ENCODE data around the gene ANP32A.

Gene ANP32A

DNA sequence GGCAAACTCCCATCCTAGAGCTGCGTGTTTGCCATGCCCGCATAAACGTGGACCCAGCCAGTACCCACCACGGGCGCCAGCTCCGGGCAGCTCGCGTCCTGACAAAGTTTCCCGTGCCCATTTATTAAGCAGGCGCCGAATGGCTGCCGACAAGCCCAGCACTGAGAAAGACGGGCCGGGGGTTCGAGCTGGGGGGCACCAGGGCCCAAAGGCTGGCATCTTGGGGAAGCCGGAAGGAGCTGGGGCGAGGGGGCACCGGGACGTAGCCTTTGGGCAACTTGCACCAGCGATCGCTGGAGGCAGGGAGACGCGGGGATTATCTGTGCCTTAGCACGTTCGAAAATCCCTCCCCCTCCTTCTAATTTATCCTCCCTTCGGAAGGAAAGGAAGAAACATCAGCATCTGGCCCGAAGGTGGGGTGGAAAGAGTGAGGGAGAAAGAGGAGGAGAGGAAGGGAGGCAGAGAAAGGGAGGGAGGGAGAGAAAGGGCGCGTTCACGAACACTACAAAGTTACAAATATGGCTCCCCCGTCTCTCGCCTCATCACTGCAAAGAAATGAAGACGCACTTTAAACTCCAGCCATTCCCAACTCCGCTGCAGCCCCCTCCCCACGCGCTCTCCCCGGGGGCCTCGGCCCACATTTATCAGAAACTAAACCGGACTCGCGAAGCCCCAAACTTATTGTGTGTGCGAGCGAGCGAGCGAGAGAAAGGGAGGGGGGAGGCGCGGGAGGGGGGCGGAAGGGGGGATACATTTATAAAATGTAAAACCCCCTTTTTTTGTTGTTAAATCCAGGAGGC is 1.0 kb downstream of the ANP32A start:
- DNase-seq (ENCODE audit: low read depth in 2 of 2): peak in 1 of 2 donors; percentile 27

DNA sequence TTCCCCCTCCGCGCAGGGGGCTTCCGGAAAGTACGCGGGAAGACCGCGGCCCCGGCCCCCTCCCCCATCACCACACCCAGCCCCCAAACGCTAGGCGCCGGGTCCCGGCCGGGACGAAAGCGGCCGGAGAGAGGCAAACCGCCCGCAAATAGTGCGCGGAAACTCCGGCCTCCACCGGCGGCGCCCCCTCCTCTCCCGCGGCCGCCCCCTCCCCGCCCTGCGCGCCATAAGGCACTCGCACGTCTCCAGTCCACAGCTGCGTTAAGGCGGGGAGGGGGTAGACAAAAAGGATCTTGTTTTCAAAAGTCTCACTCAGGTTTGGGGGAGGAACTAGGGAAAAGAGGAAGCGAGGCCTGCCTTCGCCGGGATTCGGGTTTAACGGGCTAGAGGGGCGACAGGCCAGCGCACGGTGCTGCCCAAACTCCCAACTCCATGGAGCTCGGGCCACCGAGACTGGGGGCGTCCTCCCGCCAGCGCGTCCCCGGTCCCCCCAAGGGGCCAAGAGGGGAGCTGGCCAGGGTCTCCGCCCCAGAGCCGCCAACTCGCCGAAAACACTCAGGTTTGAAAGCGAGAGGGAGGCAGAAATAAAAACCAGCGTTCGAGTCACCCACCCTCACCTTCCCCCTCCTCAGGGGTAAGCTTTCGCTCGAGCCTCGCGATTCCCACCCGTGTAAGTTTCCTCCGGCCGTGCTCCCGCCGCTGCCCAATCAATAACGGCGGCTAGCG is 1.8 kb downstream of the ANP32A start:
- DNase-seq (ENCODE audit: low read depth in 2 of 2): peak in 1 of 2 donors; percentile 30

DNA sequence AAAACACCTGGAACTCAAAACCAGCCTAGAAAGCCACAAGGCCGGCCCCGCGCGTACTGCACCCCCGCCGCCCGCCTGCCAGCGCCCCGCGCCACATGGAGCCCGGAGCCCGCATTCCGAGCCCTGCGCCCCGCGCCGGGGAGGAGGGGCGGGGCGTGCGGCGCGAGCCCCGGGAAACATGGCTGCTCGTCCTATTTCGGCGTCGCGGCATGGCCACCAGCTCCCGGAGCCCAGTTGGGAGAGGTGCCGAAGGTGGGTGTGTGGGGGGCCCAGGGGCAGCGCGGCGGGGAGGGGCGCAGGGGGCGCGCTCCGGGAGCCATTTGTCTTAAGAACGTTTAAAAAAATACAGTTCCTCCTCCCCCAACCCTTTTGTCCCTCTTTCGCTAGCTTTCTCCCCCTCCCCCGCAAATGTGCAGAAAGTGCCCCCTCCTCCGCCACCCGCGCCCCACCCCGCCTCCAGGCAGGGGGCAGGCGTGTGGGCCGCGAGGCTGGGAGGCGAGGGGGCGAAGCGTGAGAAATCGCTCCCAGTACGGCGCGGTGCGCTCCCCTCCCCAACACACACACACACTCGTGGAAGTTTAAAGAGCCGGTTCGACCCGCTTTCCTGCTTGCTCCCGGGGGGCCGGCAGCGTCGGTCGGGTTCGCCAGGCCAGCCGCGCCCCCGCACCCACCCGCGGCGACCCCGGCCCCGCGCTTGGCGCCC is 2.5 kb downstream of the ANP32A start:
- peak; percentile 11 to 51 for DNase-seq (ENCODE audit: low read depth in 2 of 2)

DNA sequence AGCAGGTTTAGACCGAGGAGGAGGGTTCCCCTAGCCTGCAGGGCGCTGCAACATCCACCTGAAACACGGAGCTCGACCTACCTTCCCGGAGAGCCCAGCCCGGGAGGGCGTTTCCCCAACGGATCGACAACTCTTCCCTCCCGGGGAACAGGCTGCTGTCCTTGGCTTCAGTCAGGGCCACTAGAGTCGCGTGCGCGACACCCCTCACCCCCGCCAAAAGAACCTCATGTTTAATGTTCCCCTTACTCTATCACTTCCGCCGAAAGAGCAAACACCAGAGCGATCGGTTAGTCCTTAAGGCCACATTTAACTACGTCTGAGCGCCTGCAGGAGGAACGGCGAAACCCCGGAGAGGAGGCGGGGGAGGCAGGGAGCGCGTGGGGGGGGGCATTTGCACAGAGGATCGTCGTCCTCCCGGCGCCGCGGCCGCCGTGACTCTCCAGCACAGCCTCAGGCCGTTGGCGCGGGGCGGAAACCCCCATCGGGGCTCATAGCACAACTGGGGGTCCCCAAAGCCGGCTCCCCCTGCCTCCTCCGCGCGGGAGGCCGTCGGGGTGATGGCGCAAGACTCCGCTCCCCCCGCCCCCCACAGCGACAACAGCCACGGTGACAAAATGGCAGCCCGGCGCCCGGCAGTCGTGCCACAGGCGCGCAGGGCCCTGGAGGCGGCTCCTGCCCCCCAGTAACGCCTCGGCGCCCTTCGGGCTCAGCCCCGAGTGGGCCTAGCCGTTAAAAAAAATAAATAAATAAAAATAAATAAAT is 3.2 kb downstream of the ANP32A start:
- DNase-seq (ENCODE audit: low read depth in 2 of 2): peak; percentile 16 to 55

DNA sequence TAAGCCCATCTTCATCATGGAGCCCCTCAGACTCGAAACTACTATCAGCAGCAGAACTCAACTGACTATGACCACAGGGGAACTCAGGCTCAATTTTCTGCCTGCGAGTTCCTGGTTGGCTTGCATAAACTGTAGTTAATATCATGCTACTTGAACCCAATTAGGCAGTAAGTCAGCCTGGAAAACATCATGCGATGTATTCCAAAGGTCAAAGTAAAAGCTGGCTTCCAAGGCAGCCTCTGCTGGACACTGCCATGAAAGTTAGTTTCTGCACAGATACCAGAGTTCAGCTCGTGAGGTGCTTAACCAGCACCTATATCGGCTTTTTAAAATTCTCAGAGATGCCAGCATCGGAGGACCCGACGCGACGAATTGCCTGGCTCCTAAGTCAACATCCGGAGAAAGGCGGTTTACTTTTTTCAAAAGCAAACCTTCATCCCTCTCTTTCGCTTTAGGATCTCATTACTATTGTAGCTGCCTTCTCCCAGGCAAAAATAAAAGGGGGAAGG is 3.8 kb downstream of the ANP32A start:
- no peak for DNase-seq (ENCODE audit: low read depth in 2 of 2)

DNA sequence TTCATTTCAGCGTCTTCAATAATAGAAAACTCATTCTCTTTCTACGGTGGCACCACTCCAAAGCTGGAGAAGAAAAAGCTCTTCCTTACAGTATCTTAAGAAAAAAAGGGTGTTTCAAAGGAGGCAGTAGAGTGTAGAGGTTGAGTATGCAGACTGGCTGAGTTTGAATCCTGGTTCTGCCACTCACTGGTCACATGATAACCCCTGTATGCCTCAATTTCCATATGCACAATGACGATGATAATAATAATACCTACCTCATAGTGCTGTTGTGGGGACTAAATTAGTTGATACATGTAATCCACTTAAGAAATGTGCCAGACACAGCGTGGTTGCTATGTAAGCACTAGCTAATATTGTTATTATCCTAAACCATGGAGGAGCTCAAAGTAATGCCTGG is 4.5 kb downstream of the ANP32A start:
- DNase-seq (ENCODE audit: low read depth in 2 of 2): no peak

DNA sequence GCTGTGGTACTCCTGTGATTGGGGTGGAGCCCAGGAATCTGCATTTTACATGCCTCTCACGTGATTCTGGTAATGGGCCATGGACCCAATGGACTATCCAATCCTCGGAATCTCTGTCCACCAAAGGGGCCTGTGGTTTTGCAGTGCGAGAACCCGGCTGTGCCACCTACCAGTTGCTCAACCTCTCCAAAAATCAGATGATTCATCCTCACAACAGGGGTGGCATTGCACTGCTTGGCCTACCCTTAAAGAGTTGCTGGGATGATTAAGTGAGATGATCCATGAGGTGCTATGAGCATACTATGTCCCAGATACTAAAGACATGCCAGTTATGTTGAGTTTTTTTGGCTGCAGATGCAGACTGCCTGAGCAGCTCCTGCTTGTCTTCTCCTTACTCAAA is 5.1 kb downstream of the ANP32A start:
- no peak for DNase-seq (ENCODE audit: low read depth in 2 of 2)

DNA sequence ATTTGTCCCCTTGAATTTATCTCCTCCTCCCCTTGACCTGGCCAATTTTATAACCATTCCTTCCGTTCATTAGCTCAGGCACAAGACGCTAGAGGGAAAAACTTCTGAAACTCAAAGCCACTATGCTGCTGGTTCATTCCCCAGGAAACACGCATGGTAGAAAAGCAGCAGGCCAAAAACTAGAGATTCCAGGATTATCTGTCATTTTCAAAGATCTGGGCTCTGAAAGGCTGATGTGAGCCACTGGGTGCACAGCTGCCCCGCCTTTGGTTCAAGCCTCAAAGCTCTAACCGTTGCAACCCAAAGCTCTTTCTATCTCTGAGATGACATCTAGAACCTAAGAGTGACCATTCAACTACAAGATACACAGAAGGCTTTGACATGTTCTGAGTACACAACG is 6.1 kb downstream of the ANP32A start:
- DNase-seq (ENCODE audit: low read depth in 2 of 2): no peak

DNA sequence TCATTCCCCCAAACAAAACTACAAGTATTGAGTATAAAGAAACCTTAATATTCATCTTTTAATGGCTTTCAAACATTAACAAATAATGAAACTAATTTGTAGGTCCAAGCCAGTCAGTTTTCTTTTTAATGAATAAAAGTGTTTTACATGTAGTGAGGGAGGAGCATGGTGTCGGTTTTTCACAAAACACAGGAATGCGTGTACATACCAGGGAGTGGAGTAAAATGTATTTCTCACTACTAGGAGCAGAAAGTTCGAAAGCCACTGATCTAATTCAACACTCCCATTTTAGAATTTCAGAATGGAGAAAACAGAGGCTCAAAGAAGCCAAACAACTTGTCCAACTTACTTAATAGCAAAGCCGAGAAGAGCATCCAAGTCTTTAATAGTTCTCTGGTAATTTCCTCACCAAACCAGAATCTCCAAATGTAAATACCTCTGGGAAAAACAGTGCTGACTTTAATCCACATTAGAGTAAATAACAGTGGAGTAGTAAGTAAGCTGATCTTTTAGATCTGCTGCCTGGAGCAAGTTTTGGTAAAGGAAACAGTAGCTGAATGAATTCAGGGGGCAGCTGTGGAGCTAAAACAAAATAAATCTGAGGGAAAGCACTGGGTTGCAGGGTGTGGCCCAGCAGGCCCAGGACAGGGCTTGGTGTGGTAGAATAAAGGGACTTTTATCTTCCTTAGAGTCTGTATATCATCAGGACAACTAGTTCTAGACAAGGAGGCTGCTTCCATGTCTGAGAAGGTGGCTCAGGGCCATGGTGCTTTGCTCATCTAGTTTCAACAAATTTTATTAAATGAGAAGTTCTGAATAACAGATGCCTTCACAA is 7.9 kb downstream of the ANP32A start:
- DNase-seq (ENCODE audit: low read depth in 2 of 2): no peak

DNA sequence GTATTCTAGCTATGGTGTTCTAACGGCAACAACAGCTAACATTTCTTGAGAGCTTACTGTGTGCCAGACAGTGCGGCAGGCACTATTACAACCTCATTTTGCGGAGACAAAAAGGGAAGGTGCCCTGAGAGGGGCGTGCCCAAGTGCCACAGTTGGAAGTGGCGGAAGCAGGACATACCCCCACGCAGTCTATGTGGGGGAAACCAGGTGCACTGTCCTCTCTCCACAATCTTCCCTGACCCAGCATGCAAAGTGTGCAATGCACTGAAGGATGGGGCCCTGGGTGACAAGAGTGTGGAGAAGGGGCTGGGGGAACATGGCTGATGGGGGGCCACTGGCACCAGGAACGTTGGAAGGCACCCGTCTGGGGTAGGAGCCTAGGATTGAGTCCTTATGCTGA is 8.6 kb downstream of the ANP32A start:
- no peak for DNase-seq (ENCODE audit: low read depth in 2 of 2)

DNA sequence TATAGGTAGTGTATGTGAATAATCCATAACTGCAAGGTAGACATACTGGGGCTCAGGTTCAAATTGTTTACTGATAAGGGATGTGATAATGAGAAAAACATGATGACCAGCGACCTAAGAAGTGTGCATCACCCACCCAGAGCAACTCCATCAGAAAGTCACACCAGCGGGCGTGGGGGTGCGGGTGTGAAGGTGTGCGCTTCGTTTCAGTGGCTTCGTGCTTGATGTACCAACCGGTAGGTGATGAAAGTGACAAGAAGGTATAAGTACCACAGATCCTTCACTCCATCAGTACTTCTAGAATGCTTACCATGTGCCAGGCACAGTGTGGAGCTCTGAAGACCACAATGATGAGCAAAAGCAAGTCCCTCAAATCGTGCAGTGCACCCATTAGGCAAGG is 11.2 kb downstream of the ANP32A start:
- DNase-seq (ENCODE audit: low read depth in 2 of 2): no peak

DNA sequence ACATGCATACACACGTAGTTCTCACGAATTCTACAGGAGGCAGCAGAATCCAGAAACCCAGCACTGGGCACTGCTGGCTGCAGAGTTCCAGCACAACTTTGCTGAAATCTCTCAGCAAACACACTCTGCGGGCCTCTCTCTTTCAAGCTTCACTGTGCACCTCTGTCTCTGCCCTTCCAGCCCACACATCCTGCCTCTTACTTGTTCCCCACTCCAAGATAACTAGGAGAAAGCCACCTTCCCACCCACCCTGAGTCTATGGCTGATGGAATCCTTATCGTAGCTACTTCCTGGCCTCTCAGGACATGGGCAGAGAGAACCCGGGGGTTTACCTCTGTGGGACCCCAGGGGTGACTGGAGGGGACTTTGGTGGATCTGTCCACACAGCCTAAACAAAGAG is 11.9 kb downstream of the ANP32A start:
- DNase-seq (ENCODE audit: low read depth in 2 of 2): no peak

DNA sequence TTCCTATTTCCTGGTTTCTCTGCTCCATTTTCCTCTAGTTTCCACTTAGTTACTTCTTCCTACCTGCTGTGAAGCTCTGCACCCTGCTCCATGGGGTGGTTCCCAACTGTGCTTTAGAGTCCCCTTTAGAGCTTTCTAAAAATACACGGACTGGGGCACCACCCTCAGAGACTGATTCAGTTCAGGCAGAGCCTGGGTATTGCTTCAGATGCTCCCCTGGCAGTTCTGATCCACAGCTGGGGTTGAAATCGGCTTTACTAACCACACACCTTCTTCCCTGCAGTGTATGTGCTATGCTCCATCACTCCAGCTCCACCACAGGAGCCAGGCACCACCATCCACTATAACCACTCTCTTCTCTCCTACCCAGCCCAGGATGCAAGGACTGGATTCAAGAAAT is 12.6 kb downstream of the ANP32A start:
- DNase-seq (ENCODE audit: low read depth in 2 of 2): no peak

DNA sequence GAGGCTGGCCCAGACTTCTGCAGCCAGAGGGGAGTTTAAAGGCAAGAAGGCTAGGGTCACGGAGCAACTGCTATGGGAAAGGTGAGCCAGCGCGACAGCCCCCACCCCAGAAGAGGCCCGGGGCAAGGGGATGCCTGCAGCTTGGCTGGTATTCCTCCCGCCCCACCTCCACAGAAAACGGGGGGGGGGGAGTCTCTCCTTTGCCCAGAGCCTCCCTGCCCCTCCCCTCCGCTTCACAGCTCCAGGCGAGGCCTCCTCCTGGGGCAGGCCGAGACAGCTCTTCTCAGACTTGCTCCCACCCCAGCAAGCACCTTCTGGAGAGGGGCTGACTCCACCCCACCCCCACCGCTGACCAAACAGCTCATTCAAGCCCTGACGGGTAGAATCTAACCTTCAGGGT is 13.4 kb downstream of the ANP32A start:
- no peak for DNase-seq (ENCODE audit: low read depth in 2 of 2)

DNA sequence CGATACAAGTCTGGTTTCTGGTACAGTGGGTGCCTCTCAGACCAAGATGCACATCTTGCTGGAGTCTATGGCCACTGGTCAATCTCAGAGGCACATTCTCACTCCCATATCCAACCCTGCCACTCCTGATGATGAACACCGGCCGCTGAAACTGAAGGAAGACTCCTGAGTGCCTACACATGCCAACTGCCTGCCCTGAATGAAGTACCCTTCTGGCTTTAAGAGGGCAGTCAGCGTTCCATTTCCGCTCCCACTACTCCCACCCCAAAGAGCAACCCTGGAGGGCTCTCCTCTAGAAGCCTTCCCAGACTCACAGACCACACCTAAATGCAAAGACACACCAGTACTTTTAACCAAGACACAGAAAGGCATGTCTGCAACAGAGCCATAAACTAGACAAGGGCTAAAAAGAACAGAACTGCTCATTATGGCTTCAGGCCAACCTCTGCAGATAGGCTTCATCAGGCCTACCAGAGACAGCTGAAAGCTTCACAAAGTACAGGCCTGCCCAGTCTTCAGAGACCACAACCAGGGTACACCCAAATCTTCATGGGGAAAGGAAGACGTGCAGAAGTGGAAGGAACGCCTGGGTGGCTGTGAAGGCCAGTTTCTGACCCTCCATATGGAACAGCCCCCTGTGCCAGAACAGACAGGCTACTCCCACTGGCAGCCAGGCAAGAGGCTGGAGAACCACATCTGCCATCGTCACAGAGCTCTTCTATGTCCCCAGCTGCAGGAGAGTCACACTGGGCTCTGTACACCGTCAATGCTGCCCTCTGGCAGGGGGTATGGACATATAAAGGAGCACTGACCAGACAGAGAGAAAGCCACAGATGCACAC is 14.3 kb downstream of the ANP32A start:
- no peak for DNase-seq (ENCODE audit: low read depth in 2 of 2)

DNA sequence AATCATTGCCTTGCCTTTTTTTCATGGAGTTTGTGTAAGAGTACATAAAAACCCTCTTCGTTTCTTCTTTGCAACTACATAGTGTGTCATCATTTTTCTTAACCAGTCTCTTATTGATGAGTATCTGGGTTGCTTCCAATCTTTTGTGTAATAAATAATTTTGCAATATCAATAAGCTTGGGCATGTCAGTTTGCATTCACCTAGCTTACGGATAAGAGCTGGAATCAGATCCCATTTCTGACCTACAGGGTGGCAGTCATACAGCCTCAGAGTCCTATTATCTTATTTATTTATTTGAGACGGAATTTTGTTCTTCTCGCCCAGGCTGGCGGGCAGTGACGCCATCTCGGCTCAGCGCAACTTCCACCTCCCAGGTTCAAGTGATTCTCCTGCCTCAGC is 18.3 kb downstream of the ANP32A start:
- no peak for DNase-seq (ENCODE audit: low read depth in 2 of 2)

DNA sequence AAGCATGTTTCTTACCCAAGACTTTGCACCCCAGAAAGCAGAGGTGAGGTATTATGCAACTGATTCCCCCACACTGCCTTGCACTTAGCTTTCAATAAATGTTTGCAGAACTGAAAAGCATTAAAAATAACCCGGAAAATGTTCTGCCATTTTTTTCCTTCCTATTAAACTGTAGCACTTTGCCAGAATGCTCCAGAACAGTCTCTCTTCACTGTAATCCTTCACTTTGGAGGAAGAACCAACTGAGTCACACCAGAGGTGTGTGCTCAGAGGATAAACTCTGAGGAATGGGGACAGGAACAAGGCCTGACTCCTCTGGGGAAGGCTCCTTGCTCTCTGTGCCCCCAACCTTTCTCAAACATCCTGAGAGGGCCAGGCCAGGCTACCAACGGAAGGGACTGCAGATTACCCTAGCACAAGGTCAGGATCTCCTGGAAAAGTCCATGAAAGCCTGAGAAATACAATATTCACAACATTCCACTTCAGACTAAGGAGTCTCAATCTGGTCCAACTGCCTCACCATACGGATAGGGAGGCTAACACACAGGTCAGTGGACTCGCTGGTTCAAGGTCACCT is 19.0 kb downstream of the ANP32A start:
- DNase-seq (ENCODE audit: low read depth in 2 of 2): no peak

DNA sequence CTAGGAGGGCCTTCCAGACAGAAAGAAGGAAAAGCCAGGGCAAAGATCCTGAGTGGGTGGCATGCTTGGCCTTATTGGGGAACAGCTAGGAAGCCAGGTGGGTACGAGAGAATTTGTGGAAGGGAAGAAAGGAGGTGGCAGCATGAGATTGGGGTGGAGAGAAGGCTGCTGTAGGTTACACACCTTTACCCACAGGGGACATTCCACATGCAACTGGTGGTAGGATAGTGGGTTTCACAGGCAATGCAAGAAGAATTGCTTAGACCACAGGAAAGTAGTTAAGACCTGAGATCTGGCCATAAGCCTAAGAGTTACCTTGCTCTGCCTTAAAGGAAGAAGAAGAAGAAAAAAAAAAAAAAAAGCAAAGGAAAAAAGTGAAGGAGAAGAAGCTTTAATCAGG is 19.8 kb downstream of the ANP32A start:
- DNase-seq (ENCODE audit: low read depth in 2 of 2): no peak

DNA sequence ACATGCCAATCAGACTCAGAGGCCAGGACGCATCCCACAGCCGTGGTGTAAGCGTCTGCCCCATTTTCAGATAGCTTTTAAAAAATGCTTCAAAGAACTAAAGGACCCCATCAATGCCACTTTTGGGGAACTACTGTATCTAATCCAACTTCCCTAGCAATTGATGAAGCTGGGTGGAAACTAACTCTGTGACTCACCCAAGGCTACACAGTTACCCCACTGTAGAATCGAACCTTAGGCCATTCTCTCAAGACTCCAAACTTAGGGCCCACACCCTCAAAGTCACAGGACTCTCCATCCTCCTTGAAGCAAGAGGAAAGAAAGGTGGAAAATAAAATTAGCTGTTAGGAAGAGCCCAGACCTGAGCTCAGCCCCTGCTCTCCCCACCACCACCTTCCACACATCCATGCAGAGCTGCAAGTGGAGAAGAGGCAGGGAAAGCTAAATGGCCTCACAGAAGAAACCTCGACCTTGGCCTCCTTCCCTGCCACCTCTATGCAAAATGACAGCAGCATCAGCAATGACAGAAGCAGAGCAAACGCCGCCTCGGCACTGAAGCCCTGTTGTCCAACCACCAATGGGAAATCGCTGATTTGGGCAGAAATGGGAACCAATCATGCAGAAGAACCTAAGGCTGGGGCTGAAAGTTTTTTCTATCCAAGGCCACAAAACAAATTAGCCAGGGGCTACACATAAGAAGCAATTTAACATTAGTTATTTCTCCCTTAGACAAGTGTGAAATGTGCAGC is 22.2 kb downstream of the ANP32A start:
- no peak for DNase-seq (ENCODE audit: low read depth in 2 of 2)

Data from stimulated activated CD4-positive, alpha-beta T cell treated with anti-CD3 and anti-CD28 coated beads, Interleukin-1b, Interleukin-23, amount 100 ng/mL, for 1 hour (primary cell).